Stimulated activated CD8-positive, alpha-beta memory T cell treated with anti-CD3 and anti-CD28 coated beads, Interleukin-15, amount 100 ng/mL, for 4 hours (primary cell): ENCODE measurements around the gene CNPY3.
"Not testable (repeated sequence)": the region's sequence is repeated elsewhere in the genome, so short reads cannot be mapped to it uniquely, and the experiment has no call there.

ENCODE experiments used
- DNase-seq, 2 donors: peaks; one replicate each; pipeline ENCODE4 v3.0.0-alpha.2; 2020; ENCODE audit warnings: low read depth in 2 of 2

The CNPY3 gene

GRCh38 chr6:42928986-42929820 lies at the start of gene CNPY3:
CNPY3 (plus strand) TSS chr6:42929480; CDS start chr6:42929571, 91 bp downstream.
- DNase-seq, result peak; percentile 78 to 82

DNA sequence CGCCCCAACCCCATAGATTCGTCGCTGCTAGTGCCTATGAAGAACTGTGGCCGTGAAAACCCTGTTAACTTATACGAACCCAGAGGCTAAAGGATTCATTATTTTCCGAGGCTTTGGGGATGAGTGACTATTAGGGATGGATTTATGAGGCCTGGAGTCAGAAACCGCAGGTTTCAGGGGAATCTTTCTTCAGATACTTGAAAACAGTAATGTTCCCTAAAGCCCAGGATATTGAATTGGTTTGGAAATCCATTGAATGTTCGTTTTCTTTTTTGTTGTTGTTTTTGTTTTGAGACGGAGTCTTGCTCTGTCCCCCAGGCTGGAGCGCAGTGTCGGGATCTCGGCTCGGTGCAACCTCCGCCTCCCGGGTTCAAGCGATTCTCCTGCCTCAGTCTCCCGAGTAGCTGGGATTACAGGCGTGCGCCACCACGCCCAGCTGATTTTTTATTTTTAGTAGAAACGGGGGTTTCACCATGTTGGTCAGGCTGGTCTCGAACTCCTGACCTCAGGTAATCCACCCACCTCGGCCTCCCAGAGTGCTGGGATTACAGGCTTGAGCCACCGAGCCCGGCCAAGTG lies 49.0 kb upstream of the CNPY3 start:
- DNase-seq, result not testable (repeated sequence)

- DNase-seq, result not testable (repeated sequence)
Measured at GRCh38 chr6:42880871-42881270, 48.4 kb upstream of the CNPY3 start.

- no peak for DNase-seq
Measured at GRCh38 chr6:42885702-42886101, 43.6 kb upstream of the CNPY3 start.

DNA sequence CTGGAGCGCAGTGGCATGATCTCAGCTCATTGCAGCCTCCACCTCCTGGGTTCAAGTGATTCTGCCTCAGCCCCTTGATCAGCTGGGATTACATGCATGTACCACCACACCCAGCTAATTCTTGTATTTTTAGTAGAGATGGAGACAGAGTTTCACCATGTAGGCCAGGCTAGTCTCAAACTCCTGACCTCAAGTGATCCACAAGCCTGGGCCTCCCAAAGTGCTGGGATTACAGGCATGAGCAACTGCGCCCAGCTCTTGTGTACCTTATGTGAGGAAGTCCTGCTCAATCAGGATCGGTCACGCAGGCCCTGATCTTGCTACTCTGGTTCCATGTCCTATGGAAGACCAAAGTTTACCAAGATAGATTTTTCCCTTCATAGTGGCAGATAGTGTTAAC lies 41.1 kb upstream of the CNPY3 start:
- DNase-seq, result not testable (repeated sequence)

- no peak for DNase-seq
Measured at GRCh38 chr6:42889815-42890214, 39.5 kb upstream of the CNPY3 start.

DNA sequence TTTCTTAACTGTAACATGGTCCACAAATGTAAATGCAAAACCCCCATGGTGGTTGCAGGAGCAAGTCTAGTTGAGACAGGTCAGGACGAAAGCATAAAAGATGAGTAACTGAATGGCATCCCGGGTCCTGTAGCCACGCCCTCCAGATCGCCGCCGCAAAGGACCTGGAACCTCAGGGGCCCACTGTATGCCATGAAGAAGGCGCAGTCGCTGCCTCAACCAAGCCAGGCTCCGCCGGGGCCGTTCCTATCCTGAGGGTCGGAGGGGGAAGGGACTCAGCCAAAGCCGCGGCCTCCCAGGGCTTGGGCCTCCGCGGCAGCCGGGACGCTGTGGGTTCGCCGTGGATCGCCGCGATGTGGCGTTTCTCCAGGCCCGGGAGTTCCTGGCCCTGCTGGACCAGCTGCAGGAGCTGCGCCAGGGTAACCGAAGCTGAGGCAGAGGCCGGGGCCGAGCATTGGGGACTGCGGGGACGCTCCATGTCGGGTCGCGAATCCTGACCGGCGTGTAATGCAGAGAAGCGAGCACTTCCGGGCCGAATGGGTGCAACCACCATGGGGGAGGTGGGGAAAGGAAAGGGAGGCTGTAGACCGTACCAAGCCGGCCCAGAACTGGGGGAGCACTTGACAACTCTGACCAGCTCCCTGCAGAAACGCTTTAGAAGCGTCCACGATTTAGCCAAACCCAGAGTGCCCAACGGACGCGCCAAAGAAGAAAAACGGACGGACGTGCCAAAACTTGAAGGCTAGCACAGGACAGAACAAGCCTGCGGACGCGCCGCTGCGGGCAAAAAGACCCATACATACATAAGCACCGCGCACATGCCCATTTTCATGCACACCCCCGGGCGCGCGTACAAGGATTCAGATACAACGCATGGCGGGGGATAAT lies 38.7 kb upstream of the CNPY3 start:
- DNase-seq, result peak; percentile 74 to 84

- DNase-seq, result no peak
Measured at GRCh38 chr6:42891199-42891722, 38.0 kb upstream of the CNPY3 start.

DNA sequence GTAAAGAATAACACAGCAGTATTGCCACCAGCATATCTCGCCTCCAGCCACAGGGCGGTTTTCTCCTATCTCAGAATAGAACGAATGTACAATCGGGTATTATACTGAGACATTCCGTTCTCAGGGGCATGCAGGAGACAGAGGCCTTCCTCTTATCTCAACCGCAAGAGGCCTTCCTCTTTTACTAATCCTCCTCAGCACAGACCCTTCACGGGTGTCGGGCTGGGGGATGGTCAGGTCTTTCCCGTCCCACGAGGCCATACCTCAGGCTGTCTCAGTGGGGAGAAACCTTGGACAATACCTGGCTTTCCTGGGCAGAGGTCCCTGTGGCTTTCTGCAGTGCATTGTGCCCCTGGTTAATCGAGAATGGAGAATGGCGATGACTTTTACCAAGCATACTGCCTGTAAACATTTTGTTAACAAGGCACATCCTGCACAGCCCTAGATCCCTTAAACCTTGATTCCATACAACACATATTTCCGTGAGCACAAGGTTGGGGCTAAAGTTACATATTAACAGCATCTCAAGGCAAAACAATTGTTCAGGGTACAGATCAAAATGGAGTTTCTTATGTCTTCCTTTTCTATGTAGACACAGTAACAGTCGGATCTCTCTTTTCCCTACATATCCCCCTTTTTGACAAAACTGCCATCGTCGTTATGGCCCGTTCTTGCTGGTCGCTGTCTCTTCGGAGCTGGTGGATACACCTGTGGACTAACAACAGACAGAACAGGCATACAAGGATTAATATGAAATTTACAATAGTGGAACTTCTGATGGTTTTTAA lies 35.0 kb upstream of the CNPY3 start:
- DNase-seq, result not testable (repeated sequence)

GRCh38 chr6:42896178-42896719 lies 33.0 kb upstream of the CNPY3 start:
- no peak for DNase-seq

- peak; percentile 19 to 49 for DNase-seq
Measured at GRCh38 chr6:42898891-42899361, 30.4 kb upstream of the CNPY3 start.

DNA sequence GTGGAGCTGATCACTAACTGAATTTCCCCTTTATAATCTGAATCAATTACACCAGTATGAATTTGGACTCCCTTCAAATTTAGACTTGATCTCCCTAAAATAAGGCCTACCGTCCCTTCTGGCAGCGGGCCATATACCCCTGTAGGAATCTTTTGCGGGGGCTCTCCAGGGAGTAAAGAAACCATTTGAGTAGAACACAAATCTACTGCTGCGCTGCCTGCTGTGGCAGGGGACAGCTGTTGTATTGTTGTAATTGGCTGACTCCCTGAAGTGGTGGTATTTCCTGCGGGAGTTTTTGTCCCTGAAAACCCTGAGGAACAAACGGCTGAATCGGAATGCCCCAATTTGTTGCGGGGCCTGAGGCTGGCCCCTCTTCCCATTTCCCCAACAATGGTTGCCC lies 29.4 kb upstream of the CNPY3 start:
- no peak for DNase-seq

GRCh38 chr6:42901538-42901957 lies 27.7 kb upstream of the CNPY3 start:
- DNase-seq, result peak; percentile 14 to 45

GRCh38 chr6:42902429-42903263 lies 26.6 kb upstream of the CNPY3 start:
- DNase-seq, result not testable (repeated sequence)

DNA sequence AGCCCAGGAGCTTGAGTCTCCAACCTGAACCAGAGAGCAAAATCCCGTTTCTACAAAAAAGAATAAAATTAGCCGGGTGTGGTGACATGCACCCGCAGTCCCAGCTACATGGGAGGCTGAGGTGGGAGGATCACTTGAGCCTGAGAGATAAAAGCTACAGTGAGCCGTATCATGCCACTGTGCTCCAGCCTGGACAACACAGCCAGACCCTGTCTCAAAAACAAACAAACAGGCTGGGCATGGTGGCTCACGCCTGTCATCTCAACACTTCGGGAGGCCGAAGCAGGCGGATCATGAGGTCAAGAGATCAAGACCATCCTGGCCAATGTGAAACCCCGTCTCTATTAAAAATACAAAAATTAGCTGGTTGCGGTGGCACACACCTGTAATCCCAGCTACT lies 24.8 kb upstream of the CNPY3 start:
- no peak for DNase-seq

DNA sequence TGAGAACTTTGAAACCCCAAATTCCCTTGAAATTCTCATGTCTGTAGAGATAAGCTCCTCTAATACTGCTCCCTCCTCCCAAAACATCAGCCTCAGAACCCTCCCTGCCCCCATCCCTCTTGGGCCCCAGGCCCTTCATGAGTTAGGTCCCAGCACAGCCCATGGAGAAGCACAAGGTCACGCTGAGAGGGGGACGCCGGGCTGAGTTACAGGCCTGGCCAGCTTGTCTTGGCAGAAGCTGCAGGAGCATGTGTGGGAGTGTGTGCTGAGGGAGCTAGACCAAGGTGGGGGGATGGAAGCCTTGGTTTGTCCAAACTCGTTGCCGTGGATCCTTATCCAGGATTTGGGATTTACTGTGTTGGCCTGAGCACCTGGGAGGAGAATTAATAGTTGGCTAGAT lies 21.9 kb upstream of the CNPY3 start:
- DNase-seq, result no peak

DNA sequence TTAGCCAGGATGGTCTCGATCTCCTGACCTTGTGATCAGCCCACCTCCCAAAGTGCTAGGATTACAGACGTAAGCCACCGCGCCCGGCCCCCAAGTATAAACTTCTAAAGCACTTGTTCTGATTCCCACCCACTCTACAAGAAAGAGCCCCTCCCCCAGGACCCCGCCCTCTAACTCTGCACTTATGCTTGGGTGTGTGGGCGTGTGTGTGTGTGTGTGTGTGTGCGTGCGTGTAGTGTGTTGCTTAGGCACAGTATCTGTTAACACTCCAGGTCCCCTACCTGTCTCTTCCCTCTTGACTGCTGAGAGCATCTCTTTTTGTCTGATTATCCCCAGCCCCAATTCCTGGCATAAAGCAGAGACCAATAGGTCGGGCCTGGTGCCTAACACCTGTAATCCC lies 19.4 kb upstream of the CNPY3 start:
- no peak for DNase-seq

DNA sequence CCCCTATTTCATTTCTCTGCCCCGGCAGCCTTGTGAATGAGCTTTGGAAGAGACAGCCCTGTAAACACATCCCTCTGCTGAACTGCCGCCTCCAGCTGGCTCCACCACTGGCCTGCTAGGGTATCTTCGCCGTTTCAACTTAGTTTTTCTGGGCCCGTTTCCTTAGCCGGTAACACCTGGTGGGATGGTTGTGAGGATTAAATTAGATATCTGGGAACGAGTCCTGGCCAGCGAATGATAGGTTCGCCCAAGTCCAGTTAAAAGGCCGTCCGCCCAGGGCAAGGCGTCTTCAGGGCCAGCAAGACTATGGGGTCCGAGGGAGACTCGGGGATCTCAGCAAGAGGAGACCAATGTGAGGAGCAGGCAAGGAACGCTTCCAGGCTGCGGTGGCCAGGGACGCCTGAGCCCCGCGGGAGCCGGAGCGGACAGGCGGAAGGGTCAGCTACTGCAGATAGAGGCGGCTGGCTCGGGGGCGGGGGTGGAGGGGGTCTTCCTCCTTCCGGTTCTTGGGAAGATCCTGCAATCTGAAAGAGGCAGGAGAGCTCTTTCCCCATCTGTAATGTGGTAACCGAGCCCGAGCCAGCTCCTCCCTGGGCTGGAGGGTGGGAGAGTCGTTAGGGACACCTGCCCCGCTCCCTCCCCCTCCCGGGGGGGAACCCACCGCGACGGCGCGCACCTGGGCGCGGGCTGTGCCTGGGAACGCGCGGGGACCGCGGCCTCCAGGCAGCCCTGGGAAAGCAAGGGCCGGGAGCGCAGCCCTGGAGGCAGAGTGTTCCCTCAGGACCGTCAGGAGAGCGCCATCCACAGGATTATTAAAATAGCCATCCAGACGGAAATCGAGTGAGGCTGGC lies 17.9 kb upstream of the CNPY3 start:
- no peak for DNase-seq

DNA sequence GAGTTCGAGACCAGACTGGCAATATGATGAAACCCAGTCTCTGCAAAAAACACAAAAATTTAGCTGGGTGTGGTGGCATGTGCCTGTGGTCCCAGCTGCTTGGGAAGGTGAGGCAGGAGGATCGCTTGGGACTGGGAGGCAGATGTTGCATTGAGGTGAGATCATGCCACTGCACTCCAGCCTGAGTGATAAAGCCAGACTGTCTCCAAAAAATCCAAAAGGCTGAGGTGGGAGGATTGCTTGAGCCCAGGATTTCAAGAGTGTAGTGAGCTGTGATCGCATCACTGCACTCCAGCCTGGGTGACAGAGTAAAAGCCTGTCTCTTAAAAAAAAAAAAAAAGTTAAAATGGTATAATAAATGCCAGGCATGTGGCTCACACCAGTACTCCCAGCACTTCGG lies 14.7 kb upstream of the CNPY3 start:
- no peak for DNase-seq
